GM23338 (cell line): ENCODE results near the gene CIAO2A. TPM values are rescaled to one million over a fixed set of nuclear protein-coding genes. Genes with fewer than 3 reads are reported as not detected.

Experiments used
- ATAC-seq: fragments of 200-7000 bp; cut with Tn5 transposase; 3 replicates; pipeline ENCODE4 v1.9.1; 2020
- DNase-seq: peaks from one replicate; pipeline ENCODE4 v3.0.0-alpha.2; 2015; ENCODE audit warnings: low spot score
- H2AFZ ChIP-seq: fragments of 200-600 bp; sonication (generic); 2 replicates; pipeline ENCODE4 v1.8.0; 2016; ENCODE audit warnings: antibody characterized with exemption, mild to moderate bottlenecking, moderate library complexity
- H3F3A ChIP-seq: fragments of 200-600 bp; sonication (generic); replicated peaks from 2 replicates; pipeline ENCODE4 v1.8.0; 2017; ENCODE audit warnings: antibody characterized with exemption, mixed run types, low read depth
- H3K27ac ChIP-seq: fragments of 200-600 bp; sonication (generic); 2 replicates; pipeline ENCODE4 v1.6.1; 2016; ENCODE audit warnings: low read depth
- H3K27me3 ChIP-seq: fragments of 200-600 bp; sonication (generic); 2 replicates; pipeline ENCODE4 v1.8.0; 2016; ENCODE audit warnings: mild to moderate bottlenecking, mixed run types, moderate library complexity; ENCODE audit not compliant: insufficient read depth
- H3K36me3 ChIP-seq: fragments of 200-600 bp; sonication (generic); 2 replicates; pipeline ENCODE4 v1.8.0; 2016; ENCODE audit warnings: mild to moderate bottlenecking; ENCODE audit not compliant: insufficient read depth
- H3K4me1 ChIP-seq: fragments of 200-600 bp; sonication (generic); 2 replicates; pipeline ENCODE4 v1.8.0; 2016; ENCODE audit warnings: mild to moderate bottlenecking, moderate library complexity; ENCODE audit not compliant: insufficient read depth
- H3K4me2 ChIP-seq: fragments of 200-600 bp; sonication (generic); 2 replicates; pipeline ENCODE4 v1.7.1; 2017; ENCODE audit warnings: mixed run types
- H3K4me3 ChIP-seq: fragments of 200-600 bp; sonication (generic); 2 replicates; pipeline ENCODE4 v1.6.1; 2016; ENCODE audit warnings: mixed run types
- H3K79me2 ChIP-seq: fragments of 200-600 bp; sonication (generic); replicated peaks from 2 replicates; pipeline ENCODE4 v1.8.0; 2017; ENCODE audit warnings: mild to moderate bottlenecking; ENCODE audit not compliant: insufficient read depth
- H3K9me2 ChIP-seq: fragments of 200-600 bp; sonication (generic); 2 replicates; pipeline ENCODE4 v1.8.0; 2017; ENCODE audit not compliant: insufficient read depth
- H4K20me1 ChIP-seq: fragments of 200-600 bp; sonication (generic); replicated peaks from 2 replicates; pipeline ENCODE4 v1.8.0; 2017; ENCODE audit warnings: mild to moderate bottlenecking; ENCODE audit not compliant: insufficient read depth
- H3K27ac Mint-ChIP-seq: 2 replicates; pipeline ENCODE4 v1.8.0; 2020; ENCODE audit warnings: inconsistent platforms, mild to moderate bottlenecking, moderate library complexity, mixed read lengths
- H3K27me3 Mint-ChIP-seq: 3 replicates; pipeline ENCODE4 v1.8.0; 2022; ENCODE audit warnings: low read depth, mild to moderate bottlenecking, moderate library complexity, mixed read lengths, inconsistent platforms; ENCODE audit not compliant: insufficient read depth, poor library complexity
- H3K36me3 Mint-ChIP-seq: 3 replicates; pipeline ENCODE4 v1.8.0; 2021; ENCODE audit warnings: low read depth, mild to moderate bottlenecking, inconsistent platforms, moderate library complexity, mixed read lengths
- H3K4me1 Mint-ChIP-seq: 3 replicates; pipeline ENCODE4 v1.8.0; 2020; ENCODE audit warnings: mild to moderate bottlenecking, inconsistent platforms, mixed read lengths
- H3K4me3 Mint-ChIP-seq: 3 replicates; pipeline ENCODE4 v1.8.0; 2021; ENCODE audit warnings: moderate library complexity, mild to moderate bottlenecking, inconsistent platforms, mixed read lengths
- H3K9me3 Mint-ChIP-seq: 3 replicates; pipeline ENCODE4 v1.8.0; 2020; ENCODE audit warnings: moderate library complexity, mild to moderate bottlenecking, inconsistent platforms, mixed read lengths
- REST ChIP-seq: IDR thresholded peaks from one replicate; pipeline ENCODE4 v1.6.1; 2018; ENCODE audit warnings: antibody characterized with exemption; ENCODE audit not compliant: unreplicated experiment
- ZNF331 ChIP-seq: fragments of 250-450 bp; sonication (Bioruptor Pico); IDR thresholded peaks from 2 replicates; pipeline ENCODE4 v1.5.0; 2020; ENCODE audit warnings: low read depth, mild to moderate bottlenecking, moderate library complexity
- ZNF462 ChIP-seq: fragments of 250-450 bp; sonication (Bioruptor Pico); IDR thresholded peaks from 2 replicates; pipeline ENCODE4 v1.5.0; 2020; ENCODE audit warnings: mild to moderate bottlenecking, moderate library complexity
- polyA plus RNA-seq: library from polyadenylated mRNA; unstranded; fragments of >200 nt; fragmentation: Nextera tagmentation; extraction: Ambion mirVana; gene quantifications from 2 replicates; pipeline ENCODE4 v1.2.1, GENCODE V29; 2016
- total RNA-seq: library from RNA; depleted of rRNA; stranded (reverse); fragments of >200 nt; shearing (Covaris generic); gene quantifications from 2 replicates; pipeline ENCODE4 v1.2.3, GENCODE V29; 2014

Gene CIAO2A
- total and polyA plus RNA-seq, 2 experiments from 2014 or later = 132 to 318 TPM

- no peak for TF ChIP-seq ZNF462
Observed at GRCh38 chr15:64141798-64142512, 48.3 kb upstream of the CIAO2A start (continued).

GRCh38 chr15:64138331-64138941 is 44.8 kb upstream of the CIAO2A start:
- Histone ChIP-seq H4K20me1 (no peaks in the 10 kb centered on the region; the same call in 1 of the 2 replicates), H3K4me2 (no peak overlapping the region), H3F3A (peaks cover 4% of the 10 kb centered on the region; the same call in 1 of the 2 replicates), H3K4me1 (peaks cover 3% of the 10 kb centered on the region; the same call in 1 of the 2 replicates), H3K79me2 (no peaks in the 10 kb centered on the region), H3K27ac (no peak overlapping the region), H3K9me2 (no peaks in the 10 kb centered on the region), H3K36me3 (0 out of 2 replicates have a peak, but pooled peaks cover 3% of the 10 kb centered on the region), H2AFZ (no peak overlapping the region), H3K4me3 (no peak overlapping the region), H3K27me3 (no peaks in the 10 kb centered on the region)
- no peak for DNase-seq
- Mint-ChIP-seq H3K4me1 (peaks cover 6% of the 10 kb centered on the region; the same call in 2 of the 3 replicates), H3K4me3 (no peak overlapping the region), H3K36me3 (peaks cover 34% of the 10 kb centered on the region), H3K27ac (no peak overlapping the region), H3K27me3 (peaks cover 6% of the 10 kb centered on the region), H3K9me3 (no peaks in the 10 kb centered on the region; the same call in 2 of the 3 replicates)
- ATAC-seq = no peak
- TF ChIP-seq REST (no peak), ZNF331 (CRISPR knock-in tag) (no peak), ZNF462 (no peak)
